Activated CD4-positive, alpha-beta T cell treated with anti-CD3 and anti-CD28 coated beads, Interleukin-2, amount 10 ng/mL, durations not matched to agents 7 days and 5 days (primary cell): ENCODE results near the gene SP2. TPM values are rescaled to one million over a fixed set of nuclear protein-coding genes. Genes with fewer than 3 reads are reported as not detected.
A peak's percentile ranks its signal among the peaks of the same experiment; 100 is the strongest.
"Not testable (repeated sequence)": the region's sequence is repeated elsewhere in the genome, so short reads cannot be mapped to it uniquely, and the experiment has no call there.

Experiments
- CTCF ChIA-PET: fragments of 350-600 bp; sonication (Branson Sonifier 250); formaldehyde crosslinking; loops from one replicate; lab custom pipeline; 2021; ENCODE audit warnings: antibody characterized with exemption; lab: Charles Lee
- POLR2A ChIA-PET: fragments of 350-600 bp; sonication (Branson Sonifier 250); formaldehyde crosslinking; loops from one replicate; lab custom pipeline; 2021; ENCODE audit warnings: antibody characterized with exemption; lab: Charles Lee
- DNase-seq: peaks from one replicate; pipeline ENCODE4 v3.0.0-alpha.2; 2020
- H3K27ac Mint-ChIP-seq: one replicate; pipeline ENCODE4 v1.8.0; 2021; ENCODE audit warnings: mild to moderate bottlenecking, moderate library complexity, mixed read lengths
- H3K27me3 Mint-ChIP-seq: one replicate; pipeline ENCODE4 v1.8.0; 2021; ENCODE audit warnings: mixed read lengths
- H3K36me3 Mint-ChIP-seq: one replicate; pipeline ENCODE4 v1.8.0; 2021; ENCODE audit warnings: low read depth, mixed read lengths
- H3K4me1 Mint-ChIP-seq: one replicate; pipeline ENCODE4 v1.8.0; 2021; ENCODE audit warnings: mixed read lengths
- H3K4me3 Mint-ChIP-seq: one replicate; pipeline ENCODE4 v1.8.0; 2021; ENCODE audit warnings: mild to moderate bottlenecking, moderate library complexity, mixed read lengths
- H3K9me3 Mint-ChIP-seq: one replicate; pipeline ENCODE4 v1.8.0; 2021; ENCODE audit warnings: mixed read lengths
- total RNA-seq, 2 experiments: library from RNA; stranded (reverse); gene quantifications; one replicate each; pipeline ENCODE4 v1.2.3, GENCODE V29; 2021

The SP2 gene
- total RNA-seq, 2 experiments from 2014 or later = 27.6 to 33.8 TPM

- Mint-ChIP-seq H3K27me3 (no peaks in the 10 kb centered on the region), H3K4me3 (no peak overlapping the region), H3K4me1 (peaks cover 13% of the 10 kb centered on the region), H3K27ac (no peak overlapping the region), H3K36me3 (peaks cover 32% of the 10 kb centered on the region), H3K9me3 (no peaks in the 10 kb centered on the region)
- POLR2A ChIA-PET = no interaction called here
- no peak for DNase-seq
- CTCF ChIA-PET = no interaction called here
Measured at GRCh38 chr17:47917581-47917980, 21.5 kb downstream of the SP2 start.

DNA sequence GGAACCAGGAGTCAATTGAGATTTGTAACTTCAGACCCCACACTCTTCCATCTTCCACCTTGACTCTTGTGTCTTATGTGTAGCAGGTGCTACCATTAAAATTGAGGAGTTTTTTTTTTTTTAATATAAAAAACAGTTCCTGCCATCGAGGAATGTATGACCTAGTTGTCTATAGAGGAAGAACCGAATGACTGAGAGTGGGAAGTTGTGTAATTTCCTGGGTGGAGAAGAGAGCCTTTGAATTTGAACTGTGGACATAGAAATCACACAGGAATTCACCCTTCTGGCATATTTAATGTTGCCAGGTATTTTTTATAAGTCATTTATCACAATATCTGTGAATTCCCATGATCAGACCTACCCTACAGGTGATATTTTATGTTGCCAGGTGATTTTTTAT, 22.0 kb downstream of the SP2 start:
- DNase-seq = no peak
- POLR2A ChIA-PET = no interaction called here
- Mint-ChIP-seq H3K4me1 (peaks cover 13% of the 10 kb centered on the region), H3K9me3 (no peaks in the 10 kb centered on the region), H3K36me3 (peaks cover 34% of the 10 kb centered on the region), H3K27ac (no peak overlapping the region), H3K4me3 (no peak overlapping the region), H3K27me3 (no peaks in the 10 kb centered on the region)
- CTCF ChIA-PET = interaction anchor here (1.0 to 1.4 kb wide), 3 partner anchors 10 to 53 kb away, joined by 3 to 4 read pairs (median 3); partner anchors contain the start of gene CDK5RAP3

DNA sequence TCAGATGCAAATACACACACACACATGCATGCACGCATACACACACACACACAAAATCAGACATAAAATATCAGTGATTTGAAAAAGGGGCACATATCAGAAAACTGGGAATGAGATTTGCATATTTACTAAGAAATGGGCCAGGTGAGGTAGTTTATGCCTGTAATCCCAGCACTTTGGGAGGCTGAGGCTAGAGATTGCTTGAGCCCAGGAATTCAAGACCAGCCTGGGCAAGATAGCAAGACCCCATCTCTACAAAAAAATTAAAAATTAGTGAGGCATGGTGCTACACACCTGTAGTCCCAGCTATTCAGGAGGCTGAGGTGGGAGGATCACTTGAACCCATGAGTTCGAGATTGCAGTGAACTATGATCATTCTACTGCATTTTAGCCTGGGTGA, 23.0 kb downstream of the SP2 start:
- Mint-ChIP-seq H3K36me3 (peaks cover 42% of the 10 kb centered on the region), H3K27ac (no peak overlapping the region), H3K4me3 (no peak overlapping the region), H3K4me1 (peaks cover 13% of the 10 kb centered on the region), H3K27me3 (no peaks in the 10 kb centered on the region), H3K9me3 (no peaks in the 10 kb centered on the region)
- no peak for DNase-seq
- ChIA-PET POLR2A (no interaction called here), CTCF (interaction anchor here (1.0 to 1.4 kb wide), 3 partner anchors 9 to 52 kb away, joined by 3 to 4 read pairs (median 3); partner anchors contain the start of gene CDK5RAP3)

DNA sequence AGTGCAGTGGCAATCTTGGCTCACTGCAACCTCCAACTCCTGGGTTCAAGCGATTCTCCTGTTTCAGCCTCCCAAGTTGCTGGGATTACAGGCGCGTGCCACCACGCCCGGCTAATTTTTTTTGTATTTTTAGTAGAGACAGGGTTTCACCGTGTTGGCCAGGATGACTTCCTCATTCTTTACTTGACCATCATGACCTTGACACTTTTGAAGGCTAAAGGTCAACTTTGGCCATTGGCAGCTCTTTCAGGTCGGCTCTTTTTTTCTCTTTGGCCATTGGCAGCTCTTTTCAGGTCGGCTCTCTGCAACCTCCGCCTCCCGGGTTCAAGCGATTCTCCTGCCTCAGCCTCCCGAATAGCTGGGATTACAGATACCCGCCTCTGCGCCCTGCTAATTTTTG, 23.9 kb downstream of the SP2 start:
- H3K27me3 Mint-ChIP-seq, DNase-seq, POLR2A ChIA-PET, H3K4me3 Mint-ChIP-seq, H3K9me3 Mint-ChIP-seq, H3K27ac Mint-ChIP-seq: not testable (repeated sequence)
- Mint-ChIP-seq H3K36me3 (peaks cover 49% of the 10 kb centered on the region), H3K4me1 (peaks cover 13% of the 10 kb centered on the region)
- CTCF ChIA-PET = interaction anchor here (0.6 to 1.3 kb wide), 2 partner anchors 9 to 34 kb away, joined by 3 to 4 read pairs; no protein-coding TSS in a partner anchor

DNA sequence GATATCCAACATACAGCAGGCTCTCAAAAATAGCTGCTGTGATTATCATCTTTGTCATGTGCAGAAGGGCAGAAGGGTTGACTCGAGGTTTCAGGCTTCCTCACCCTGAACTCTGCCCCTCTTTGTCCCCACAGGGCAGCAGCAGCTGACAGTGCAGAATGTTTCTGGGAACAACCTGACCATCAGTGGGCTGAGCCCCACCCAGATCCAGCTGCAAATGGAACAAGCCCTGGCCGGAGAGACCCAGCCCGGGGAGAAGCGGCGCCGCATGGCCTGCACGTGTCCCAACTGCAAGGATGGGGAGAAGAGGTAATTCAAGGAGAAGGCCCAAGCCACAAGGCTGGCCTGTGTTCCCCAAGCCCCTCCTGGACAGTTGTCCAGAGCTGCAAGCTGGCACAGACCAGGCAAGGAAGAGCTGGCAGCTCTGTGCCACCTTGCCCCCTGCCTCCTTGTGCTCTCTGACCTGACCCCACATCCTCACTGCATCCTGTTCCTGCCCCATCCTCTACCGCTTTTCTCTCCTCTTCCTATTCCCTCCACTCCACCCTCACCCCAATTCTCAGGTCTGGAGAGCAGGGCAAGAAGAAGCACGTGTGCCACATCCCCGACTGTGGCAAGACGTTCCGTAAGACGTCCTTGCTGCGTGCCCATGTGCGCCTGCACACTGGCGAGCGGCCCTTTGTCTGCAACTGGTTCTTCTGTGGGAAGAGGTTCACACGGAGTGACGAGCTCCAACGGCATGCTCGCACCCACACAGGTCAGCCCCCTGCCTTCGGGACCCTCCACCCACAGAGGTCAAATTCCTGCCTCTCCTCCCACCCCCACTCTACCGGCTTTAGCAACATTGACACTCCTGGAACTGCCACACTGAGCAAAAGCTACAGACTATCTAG, 29.0 kb downstream of the SP2 start:
- no peaks in the 10 kb centered on the region for H3K9me3 Mint-ChIP-seq
- no peak overlapping the region for H3K4me3 Mint-ChIP-seq
- no peaks in the 10 kb centered on the region for H3K27me3 Mint-ChIP-seq
- peaks cover 46% of the 10 kb centered on the region for H3K36me3 Mint-ChIP-seq
- no peak for DNase-seq
- CTCF ChIA-PET = interaction anchor here (1.1 to 1.6 kb wide), 2 partner anchors 32 to 46 kb away, joined by 3 to 4 read pairs; partner anchors contain the start of gene CDK5RAP3
- peaks cover 3% of the 10 kb centered on the region for H3K4me1 Mint-ChIP-seq
- H3K27ac Mint-ChIP-seq = no peak overlapping the region
- POLR2A ChIA-PET = no interaction called here

DNA sequence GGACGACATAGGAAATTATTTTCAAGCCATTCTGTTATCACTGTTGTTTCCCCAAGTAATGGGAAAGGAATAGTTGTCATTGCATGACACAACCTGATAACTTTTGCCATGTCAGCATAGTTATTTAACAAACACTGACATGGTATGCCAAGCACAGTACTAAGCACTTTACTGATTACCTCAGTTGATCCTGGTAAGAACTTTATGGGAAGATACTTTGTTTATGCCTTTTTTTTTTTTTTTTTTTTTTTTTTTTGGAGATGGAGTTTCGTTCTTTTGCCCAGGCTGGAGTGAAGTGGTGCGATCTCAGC, 29.6 kb downstream of the SP2 start:
- Mint-ChIP-seq H3K36me3 (peaks cover 46% of the 10 kb centered on the region), H3K27ac (no peak overlapping the region), H3K27me3 (no peaks in the 10 kb centered on the region), H3K4me3 (no peak overlapping the region), H3K9me3 (no peaks in the 10 kb centered on the region), H3K4me1 (peaks cover 3% of the 10 kb centered on the region)
- CTCF ChIA-PET = interaction anchor here (0.6 to 1.6 kb wide), 2 partner anchors 45 to 214 kb away, joined by 3 to 4 read pairs; partner anchors contain the start of gene CDK5RAP3
- POLR2A ChIA-PET = no interaction called here
- DNase-seq = no peak

- peak overlapping the region; percentile 68 for H3K27ac Mint-ChIP-seq
- no peaks in the 10 kb centered on the region for H3K9me3 Mint-ChIP-seq
Measured at GRCh38 chr17:47927821-47928400, 31.9 kb downstream of the SP2 start.

GRCh38 chr17:47928415-47928814, 32.4 kb downstream of the SP2 start:
- CTCF ChIA-PET = interaction anchor here (0.7 to 1.3 kb wide), 4 partner anchors 8 to 20 kb away, joined by 3 to 4 read pairs (median 3); partner anchors contain the start of gene PNPO
- DNase-seq = no peak
- no peak overlapping the region for H3K4me3 Mint-ChIP-seq
- H3K9me3 Mint-ChIP-seq = no peaks in the 10 kb centered on the region
- peaks cover 32% of the 10 kb centered on the region for H3K36me3 Mint-ChIP-seq
- POLR2A ChIA-PET = no interaction called here
- peaks cover 3% of the 10 kb centered on the region for H3K4me1 Mint-ChIP-seq
- H3K27ac Mint-ChIP-seq = no peak overlapping the region
- no peaks in the 10 kb centered on the region for H3K27me3 Mint-ChIP-seq

More at GRCh38 chr17:47927821-47928400, 31.9 kb downstream of the SP2 start:
- DNase-seq = no peak
- peaks cover 38% of the 10 kb centered on the region for H3K36me3 Mint-ChIP-seq
- H3K4me1 Mint-ChIP-seq = peaks cover 3% of the 10 kb centered on the region
- ChIA-PET CTCF (interaction anchor here (0.5 to 1.2 kb wide), 2 partner anchors 9 to 78 kb away, joined by 3 read pairs; no protein-coding TSS in a partner anchor), POLR2A (no interaction called here)
- no peaks in the 10 kb centered on the region for H3K27me3 Mint-ChIP-seq
- no peak overlapping the region for H3K4me3 Mint-ChIP-seq

DNA sequence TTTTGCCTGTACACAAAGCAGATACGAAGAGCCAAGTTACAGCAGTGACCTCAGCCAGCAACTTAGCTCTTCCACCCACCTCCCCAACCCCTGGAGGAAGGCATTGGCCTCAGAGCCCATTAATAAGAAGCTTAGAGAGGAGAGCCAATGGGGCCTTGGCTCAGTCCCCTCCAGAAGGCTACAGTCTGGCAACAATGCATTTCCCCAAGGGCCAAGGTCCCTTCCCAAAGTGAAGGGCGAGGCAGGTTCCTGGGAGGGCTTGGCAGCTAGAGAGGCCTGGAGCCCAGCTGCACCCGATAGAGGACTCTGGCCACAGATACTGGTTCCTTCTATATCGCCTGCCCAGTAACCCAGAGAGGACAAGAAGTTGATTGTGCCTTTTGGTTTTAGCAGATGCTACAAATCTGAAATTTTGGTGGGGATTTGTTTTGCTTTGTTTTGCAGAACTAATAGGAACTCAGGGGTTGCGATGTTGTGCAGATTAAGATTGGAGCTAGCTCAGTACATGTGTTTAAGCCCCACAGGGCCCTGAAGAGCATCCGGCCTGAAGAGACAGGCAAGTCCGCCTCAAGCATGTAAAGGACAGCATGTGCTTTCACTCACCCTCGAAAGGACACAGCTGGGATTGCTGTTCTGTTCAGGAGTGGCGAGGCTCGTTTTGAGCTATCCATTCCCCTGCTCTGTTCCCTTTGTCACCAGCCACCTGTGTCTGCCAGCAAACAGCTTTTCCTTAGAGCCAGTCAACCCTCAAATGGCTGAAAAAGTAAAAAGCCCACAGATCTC, 33.4 kb downstream of the SP2 start:
- Mint-ChIP-seq H3K36me3 (peaks cover 24% of the 10 kb centered on the region), H3K27me3 (no peaks in the 10 kb centered on the region), H3K4me3 (no peak overlapping the region), H3K4me1 (peaks cover 3% of the 10 kb centered on the region), H3K27ac (no peak overlapping the region), H3K9me3 (no peaks in the 10 kb centered on the region)
- CTCF ChIA-PET = interaction anchor here (0.7 to 1.6 kb wide), 9 partner anchors 9 to 74 kb away, joined by 3 to 8 read pairs (median 3); partner anchors contain the start of gene PNPO
- no peak for DNase-seq
- POLR2A ChIA-PET = no interaction called here

GRCh38 chr17:47931848-47932247, 35.8 kb downstream of the SP2 start:
- H3K9me3 Mint-ChIP-seq = no peaks in the 10 kb centered on the region
- H3K4me3 Mint-ChIP-seq = no peak overlapping the region
- H3K27ac Mint-ChIP-seq = no peak overlapping the region
- no peak for DNase-seq
- peaks cover 2% of the 10 kb centered on the region for H3K4me1 Mint-ChIP-seq
- peaks cover 11% of the 10 kb centered on the region for H3K36me3 Mint-ChIP-seq
- ChIA-PET CTCF (interaction anchor here (0.8 kb wide), 1 partner anchor 9 kb away, joined by 3 read pairs; no protein-coding TSS in a partner anchor), POLR2A (no interaction called here)
- no peaks in the 10 kb centered on the region for H3K27me3 Mint-ChIP-seq

DNA sequence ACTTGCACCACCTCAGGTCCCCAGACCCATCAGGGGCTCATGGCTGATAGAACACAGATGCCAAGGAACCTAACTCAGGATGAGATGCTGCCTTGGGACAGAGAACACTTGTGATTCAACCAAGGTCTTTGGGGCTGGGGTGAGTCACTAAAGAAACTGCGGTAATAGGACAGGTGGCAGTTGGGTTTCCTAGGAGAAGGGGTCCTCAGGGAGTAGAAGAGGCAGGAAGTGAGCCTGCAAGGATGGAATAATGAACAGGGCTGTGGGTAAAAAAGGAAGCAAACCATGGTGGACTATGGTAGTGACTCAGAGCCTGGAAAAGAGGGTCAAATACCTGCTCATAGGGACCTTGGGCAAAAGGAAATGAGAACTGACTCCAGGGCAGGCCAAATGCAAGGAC, 38.8 kb downstream of the SP2 start:
- H3K27me3 Mint-ChIP-seq = no peaks in the 10 kb centered on the region
- DNase-seq = no peak
- ChIA-PET CTCF (no interaction called here), POLR2A (no interaction called here)
- H3K9me3 Mint-ChIP-seq = no peaks in the 10 kb centered on the region
- H3K4me3 Mint-ChIP-seq = no peak overlapping the region
- peaks cover 3% of the 10 kb centered on the region for H3K4me1 Mint-ChIP-seq
- H3K36me3 Mint-ChIP-seq = no peaks in the 10 kb centered on the region
- H3K27ac Mint-ChIP-seq = no peak overlapping the region

DNA sequence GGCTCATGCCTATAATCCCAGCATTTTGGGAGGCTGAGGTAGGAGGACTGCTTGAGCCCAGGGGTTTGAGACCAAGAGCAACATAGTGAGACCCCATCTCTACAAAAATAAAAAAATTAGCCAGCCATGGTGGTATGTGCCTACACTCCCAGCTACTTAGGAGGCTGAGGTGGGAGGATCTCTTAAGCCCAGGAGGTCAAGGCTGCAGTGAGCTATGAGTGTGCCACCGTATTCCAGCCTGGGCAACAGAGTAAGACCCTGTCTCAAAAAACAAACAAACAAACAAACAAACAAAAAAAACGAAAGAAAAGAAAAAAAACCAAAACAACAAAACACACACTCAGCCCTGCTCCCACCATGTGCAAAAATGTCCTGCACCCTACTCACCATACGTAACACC, 39.4 kb downstream of the SP2 start:
- H3K27ac Mint-ChIP-seq, H3K27me3 Mint-ChIP-seq, DNase-seq, H3K36me3 Mint-ChIP-seq, H3K4me3 Mint-ChIP-seq, POLR2A ChIA-PET, H3K4me1 Mint-ChIP-seq, H3K9me3 Mint-ChIP-seq: not testable (repeated sequence)
- CTCF ChIA-PET = interaction anchor here (1.1 kb wide), 1 partner anchor 13 kb away, joined by 3 read pairs; no protein-coding TSS in a partner anchor
